C4-2B (cell line): Measurements from ENCODE around the gene KRTAP5-5.

Experiments used
- ZFX ChIP-seq: fragments of 450-650 bp; IDR thresholded peaks from 2 replicates; pipeline ENCODE4 v1.6.1; 2017
- TF ChIP-seq, protein P1 (sequence below): fragments of 450-650 bp; conservative IDR thresholded peaks from 2 replicates; pipeline ENCODE4 v1.5.1; 2017; ENCODE audit warnings: mild to moderate bottlenecking

- TF ChIP-seq, protein P1, sequence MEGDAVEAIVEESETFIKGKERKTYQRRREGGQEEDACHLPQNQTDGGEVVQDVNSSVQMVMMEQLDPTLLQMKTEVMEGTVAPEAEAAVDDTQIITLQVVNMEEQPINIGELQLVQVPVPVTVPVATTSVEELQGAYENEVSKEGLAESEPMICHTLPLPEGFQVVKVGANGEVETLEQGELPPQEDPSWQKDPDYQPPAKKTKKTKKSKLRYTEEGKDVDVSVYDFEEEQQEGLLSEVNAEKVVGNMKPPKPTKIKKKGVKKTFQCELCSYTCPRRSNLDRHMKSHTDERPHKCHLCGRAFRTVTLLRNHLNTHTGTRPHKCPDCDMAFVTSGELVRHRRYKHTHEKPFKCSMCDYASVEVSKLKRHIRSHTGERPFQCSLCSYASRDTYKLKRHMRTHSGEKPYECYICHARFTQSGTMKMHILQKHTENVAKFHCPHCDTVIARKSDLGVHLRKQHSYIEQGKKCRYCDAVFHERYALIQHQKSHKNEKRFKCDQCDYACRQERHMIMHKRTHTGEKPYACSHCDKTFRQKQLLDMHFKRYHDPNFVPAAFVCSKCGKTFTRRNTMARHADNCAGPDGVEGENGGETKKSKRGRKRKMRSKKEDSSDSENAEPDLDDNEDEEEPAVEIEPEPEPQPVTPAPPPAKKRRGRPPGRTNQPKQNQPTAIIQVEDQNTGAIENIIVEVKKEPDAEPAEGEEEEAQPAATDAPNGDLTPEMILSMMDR: no peak
- TF ChIP-seq ZFX: no peak
These were observed 39.6 kb upstream of the KRTAP5-5 start for GRCh38 chr11:1589996-1590395.
